ENCODE results near the gene MTLN. TPM values are rescaled to one million over a fixed set of nuclear protein-coding genes. Genes with fewer than 3 reads are reported as not detected.

The MTLN gene, protein sequence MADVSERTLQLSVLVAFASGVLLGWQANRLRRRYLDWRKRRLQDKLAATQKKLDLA
- 27.9 TPM for total RNA-seq

GRCh38 chr2:110211938-110212858 lies at the start of gene MTLN:
MTLN (minus strand) TSS chr2:110212547; CDS start chr2:110212525, 22 bp downstream.

DNA sequence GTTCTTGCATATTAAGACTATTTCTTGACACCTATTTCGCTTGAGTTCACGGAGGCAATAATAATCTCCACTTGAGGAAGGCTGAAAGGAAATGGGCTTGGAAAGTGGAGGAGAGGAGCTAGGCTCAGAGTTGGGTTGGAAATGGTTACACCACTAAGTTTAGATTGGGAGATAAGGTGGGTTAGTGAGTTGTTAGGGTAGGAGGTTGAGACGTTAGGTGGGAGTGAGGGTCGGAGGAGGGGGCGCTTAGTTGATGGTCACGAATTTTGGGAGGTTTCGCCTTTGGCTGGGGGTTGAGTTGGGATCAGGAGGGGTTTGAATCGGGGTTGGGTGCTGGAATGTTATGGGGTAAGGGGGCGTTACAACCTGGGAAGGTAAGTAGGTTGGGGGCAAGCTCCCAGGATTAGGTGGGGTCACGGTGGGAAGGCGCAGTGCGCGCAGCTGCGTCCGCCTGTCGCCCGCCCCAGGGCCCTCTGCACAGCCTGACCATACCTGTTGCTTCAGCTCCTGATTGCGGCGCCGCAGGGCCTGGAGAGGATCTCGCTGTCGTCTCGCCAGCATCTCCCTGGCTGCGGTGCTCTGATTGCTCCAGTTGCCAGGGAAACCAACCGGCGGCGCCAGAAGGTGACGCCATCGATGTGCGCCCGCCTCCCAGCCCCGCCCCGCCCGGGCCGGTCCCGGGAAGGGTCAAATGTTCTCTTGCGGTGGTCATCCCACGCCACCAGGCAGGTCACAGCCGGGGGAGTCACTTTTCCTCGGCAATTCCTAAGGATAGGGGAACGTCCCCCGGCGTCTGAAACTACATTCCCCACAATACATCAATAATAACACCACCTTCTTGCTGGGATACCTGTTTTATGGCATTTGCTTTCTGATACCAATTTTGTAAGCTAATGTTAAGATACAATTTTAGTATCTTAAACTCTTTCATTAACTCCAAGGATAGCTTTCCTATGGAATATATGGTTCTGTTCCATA lies 7.7 kb downstream of the MTLN start, which contains the start of gene NPHP1:
TSS of gene NPHP1 (minus strand) at position 606 of the 978 bp plus-strand sequence. CDS start at position 561, 45 bp downstream.

Other genes starting within 250 kb of the MTLN start
- gene MALL, start 96.7 kb downstream of the MTLN start, total RNA-seq, result 1.3 TPM
- 6.3 TPM for gene NPHP1, start 7.5 kb downstream of the MTLN start, total RNA-seq

Data from parietal lobe (tissue), 1 donor.